GM12891 (cell line): ENCODE measurements around the gene DNAJC4.

Experiments
- DNase-seq: peaks from one replicate; pipeline ENCODE4 v3.0.0; 2011; ENCODE audit warnings: low spot score; ENCODE audit not compliant: insufficient read length
- FAIRE-seq: peaks from 2 replicates; lab custom pipeline; 2011; peaks lifted over from hg19 to GRCh38; lab: Jason Lieb, UNC
- PAX5 ChIP-seq: IDR thresholded peaks from 2 replicates; pipeline ENCODE4 v1.6.1; 2011; ENCODE audit warnings: low read length, moderate library complexity, mild to moderate bottlenecking; ENCODE audit not compliant: insufficient read depth, severe bottlenecking
- POLR2A ChIP-seq: IDR thresholded peaks from 2 replicates; pipeline ENCODE4 v1.6.1; 2011; ENCODE audit warnings: low read depth, low read length, control low read depth
- POLR2AphosphoS5 ChIP-seq: IDR thresholded peaks from 2 replicates; pipeline ENCODE4 v1.6.1; 2011; ENCODE audit warnings: low read depth, low read length, control low read depth
- POU2F2 ChIP-seq: IDR thresholded peaks from 2 replicates; pipeline ENCODE4 v1.6.1; 2011; ENCODE audit warnings: low read depth, mild to moderate bottlenecking, control low read depth, low read length, moderate library complexity
- SPI1 ChIP-seq: IDR thresholded peaks from 2 replicates; pipeline ENCODE4 v1.6.1; 2011; ENCODE audit warnings: low read depth, low read length, control low read depth
- TAF1 ChIP-seq: IDR thresholded peaks from 2 replicates; pipeline ENCODE4 v1.6.1; 2011; ENCODE audit warnings: low read depth, low read length, control low read depth

DNAJC4 gene

DNA sequence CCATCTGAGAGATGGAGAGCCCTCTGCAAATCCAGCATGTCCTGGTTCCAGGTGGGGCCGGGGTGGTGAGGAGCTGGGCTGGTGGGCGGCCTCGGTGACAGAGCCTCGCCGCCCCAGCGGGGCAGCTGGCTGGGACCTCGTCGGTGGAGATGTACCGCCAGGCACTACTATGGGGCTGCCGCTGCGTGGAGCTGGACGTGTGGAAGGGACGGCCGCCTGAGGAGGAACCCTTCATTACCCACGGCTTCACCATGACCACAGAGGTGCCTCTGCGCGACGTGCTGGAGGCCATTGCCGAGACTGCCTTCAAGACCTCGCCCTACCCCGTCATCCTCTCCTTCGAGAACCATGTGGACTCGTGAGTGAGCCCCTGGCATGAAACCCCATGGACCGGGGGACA lies 28.0 kb downstream of the DNAJC4 start:
- FAIRE-seq: no peak
- DNase-seq: no peak
- TF ChIP-seq TAF1: no peak
- TF ChIP-seq POLR2AphosphoS5: no peak
- no peak for TF ChIP-seq POU2F2
- TF ChIP-seq PAX5: no peak
- no peak for TF ChIP-seq SPI1
- TF ChIP-seq POLR2A: no peak

DNA sequence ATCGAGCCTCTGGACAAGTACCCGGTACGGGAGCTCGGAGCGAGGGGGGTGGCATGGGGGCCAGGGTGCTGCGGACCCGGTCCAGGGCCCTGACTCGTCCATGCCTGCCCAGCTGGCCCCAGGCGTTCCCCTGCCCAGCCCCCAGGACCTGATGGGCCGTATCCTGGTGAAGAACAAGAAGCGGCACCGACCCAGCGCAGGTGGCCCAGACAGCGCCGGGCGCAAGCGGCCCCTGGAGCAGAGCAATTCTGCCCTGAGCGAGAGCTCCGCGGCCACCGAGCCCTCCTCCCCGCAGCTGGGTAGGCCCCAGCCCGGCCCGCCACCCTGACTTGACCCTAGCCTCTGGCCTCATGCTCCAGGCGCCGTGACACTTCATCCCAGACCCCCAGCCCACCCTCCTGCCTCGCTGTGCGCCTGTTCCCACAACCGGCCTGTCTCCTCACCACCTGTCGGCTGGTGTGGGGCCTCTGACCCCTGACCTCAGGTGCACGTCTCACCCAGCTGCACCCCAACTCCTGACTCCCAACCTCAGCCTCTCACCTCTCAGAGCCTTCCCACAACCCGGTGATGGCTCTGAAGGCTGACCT lies 28.7 kb downstream of the DNAJC4 start:
- no peak for DNase-seq
- no peak for TF ChIP-seq TAF1
- no peak for TF ChIP-seq PAX5
- no peak for TF ChIP-seq SPI1
- no peak for TF ChIP-seq POLR2AphosphoS5
- no peak for TF ChIP-seq POLR2A
- no peak for TF ChIP-seq POU2F2
- no peak for FAIRE-seq

DNA sequence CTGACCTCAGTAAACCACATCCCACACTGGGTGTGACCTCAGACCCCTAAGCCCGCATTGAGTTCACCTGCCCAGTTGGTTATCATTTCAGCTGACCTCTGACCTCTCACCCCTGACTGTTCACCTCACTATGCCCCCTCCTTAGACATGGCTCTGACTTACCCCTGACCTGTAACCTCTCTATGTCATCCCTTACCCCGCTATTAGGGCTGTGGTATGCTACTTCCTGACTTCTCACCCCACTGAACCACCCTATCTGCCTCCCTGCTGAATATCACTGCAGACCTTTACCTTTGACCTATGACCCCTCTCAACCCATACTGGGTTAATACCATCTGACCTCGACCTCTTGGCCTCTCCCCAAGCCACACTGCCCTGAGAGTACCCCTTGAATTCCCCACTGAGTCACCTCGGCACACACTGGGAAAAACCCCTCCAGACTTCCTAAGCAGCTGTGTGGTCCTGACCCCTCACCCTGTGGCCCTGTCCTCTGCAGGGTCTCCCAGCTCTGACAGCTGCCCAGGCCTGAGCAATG lies 29.3 kb downstream of the DNAJC4 start:
- TF ChIP-seq TAF1 (no peak), POU2F2 (no peak), SPI1 (no peak), PAX5 (no peak), POLR2AphosphoS5 (no peak), POLR2A (no peak)
- DNase-seq (no peak), FAIRE-seq (no peak)

DNA sequence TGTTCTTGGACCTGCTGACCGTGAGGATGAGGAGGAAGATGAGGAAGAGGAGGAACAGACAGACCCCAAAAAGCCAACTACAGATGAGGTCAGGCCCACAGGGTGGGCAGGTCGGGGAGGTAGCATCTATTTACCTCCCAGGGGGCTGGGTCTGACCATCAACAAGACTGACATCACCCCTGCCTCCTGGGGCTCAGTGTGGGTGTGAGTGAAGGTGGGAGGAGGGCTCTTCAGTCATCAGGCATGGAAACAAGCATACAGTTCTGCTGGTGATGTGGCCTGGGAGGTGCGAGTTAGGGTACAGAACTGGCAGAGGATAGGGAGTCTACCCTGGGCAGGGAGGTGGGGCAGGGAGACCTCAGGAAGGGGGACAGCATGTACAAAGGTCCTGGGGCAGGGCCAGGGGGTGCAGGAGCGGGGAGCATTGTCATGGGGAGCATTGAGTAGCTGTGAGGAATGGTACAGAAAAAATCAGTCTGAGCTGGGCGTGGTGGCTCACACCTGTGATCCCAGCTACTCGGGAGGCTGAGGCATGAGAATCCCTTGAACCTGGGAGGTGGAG lies 29.9 kb downstream of the DNAJC4 start:
- DNase-seq (no peak), FAIRE-seq (no peak)
- no peak for TF ChIP-seq TAF1
- TF ChIP-seq SPI1: no peak
- TF ChIP-seq POLR2AphosphoS5: no peak
- no peak for TF ChIP-seq PAX5
- TF ChIP-seq POLR2A: no peak
- TF ChIP-seq POU2F2: no peak

DNA sequence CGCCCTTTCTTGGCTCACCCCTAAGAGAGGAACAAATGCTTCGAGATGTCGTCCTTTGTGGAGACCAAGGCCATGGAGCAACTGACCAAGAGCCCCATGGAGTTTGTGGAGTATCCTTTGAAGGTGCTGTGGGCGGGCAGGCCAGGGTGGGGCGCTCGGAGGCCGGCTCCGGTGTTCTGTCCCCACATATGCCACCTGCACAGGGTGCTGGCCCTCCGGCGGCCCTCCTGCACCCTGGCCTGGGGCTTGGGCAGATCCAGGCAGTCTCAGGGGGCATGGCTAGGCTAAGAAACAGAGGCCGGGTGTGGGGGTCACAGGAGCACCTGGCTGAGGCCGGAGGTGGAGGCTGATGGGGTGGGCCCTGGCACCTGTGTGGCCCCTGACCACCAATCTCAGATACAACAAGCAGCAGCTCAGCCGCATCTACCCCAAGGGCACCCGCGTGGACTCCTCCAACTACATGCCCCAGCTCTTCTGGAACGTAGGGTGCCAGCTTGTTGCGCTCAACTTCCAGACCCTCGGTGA lies 31.3 kb downstream of the DNAJC4 start:
- TF ChIP-seq TAF1 (no peak), POU2F2 (no peak), SPI1 (no peak), POLR2A (no peak), POLR2AphosphoS5 (no peak), PAX5 (no peak)
- no peak for DNase-seq
- no peak for FAIRE-seq

DNA sequence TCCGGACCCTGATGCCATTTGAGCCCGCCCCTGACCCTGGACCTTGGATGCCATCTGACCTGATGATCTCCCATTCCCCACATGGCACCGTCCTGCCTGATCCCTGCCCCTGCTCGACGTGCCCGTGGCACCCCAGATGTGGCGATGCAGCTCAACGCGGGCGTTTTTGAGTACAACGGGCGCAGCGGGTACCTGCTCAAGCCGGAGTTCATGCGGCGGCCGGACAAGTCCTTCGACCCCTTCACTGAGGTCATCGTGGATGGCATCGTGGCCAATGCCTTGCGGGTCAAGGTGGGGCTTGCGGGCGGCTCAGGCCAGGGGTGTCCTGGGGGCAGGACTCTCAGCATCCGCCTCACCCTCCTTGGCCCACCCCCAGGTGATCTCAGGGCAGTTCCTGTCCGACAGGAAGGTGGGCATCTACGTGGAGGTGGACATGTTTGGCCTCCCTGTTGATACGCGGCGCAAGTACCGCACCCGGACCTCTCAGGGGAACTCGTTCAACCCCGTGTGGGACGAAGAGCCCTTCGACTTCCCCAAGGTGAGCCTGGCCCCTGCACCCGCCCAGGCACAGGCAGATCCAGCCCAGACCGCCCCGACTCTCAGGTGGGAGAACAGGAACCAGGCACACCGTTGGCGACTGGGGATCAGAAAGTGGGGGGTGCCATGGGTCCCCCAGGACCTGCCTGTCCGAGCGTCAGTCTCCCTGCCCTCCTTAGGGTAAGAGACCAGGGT lies 32.1 kb downstream of the DNAJC4 start:
- TF ChIP-seq TAF1 (no peak), POLR2AphosphoS5 (no peak), POU2F2 (no peak), POLR2A (no peak), PAX5 (no peak), SPI1 (no peak)
- no peak for DNase-seq
- no peak for FAIRE-seq

DNA sequence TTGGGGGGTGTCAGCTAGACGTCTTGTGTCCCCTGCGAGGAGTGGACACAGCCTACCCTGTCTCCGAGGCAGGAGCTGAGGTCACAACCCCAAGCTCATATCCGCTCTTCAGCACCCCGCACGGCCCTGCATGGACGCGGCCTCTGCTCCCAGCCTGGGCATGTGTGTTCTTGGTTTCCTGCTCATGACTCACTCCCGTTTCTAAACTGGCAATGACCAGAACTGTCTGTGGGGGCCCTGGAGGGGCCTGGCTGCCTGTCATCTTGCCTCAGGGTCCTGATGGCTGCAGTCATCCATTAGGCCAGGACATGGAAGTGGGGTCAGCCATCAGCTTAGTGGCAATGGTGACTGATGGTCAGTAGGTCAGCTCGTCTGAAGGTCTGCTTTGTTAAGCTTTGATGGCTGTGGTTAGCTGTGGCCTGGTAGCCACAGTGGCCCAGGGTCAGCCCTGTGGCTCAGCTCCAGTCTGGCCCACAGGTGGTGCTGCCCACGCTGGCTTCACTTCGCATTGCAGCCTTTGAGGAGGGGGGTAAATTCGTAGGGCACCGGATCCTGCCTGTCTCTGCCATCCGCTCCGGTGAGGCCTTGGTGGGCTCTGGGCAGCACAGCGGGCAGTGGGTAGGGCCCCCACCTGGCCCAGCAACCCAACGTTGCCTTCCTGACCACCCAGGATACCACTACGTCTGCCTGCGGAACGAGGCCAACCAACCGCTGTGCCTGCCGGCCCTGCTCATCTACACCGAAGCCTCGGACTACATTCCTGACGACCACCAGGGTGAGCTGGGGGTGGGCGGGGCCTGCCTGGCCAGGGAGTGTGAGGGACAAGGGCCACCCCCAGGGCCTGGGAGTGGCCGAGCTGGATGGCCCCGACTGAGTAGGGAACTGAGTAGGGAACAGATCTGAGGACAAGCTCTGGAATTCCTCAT lies 32.9 kb downstream of the DNAJC4 start:
- DNase-seq (no peak), FAIRE-seq (no peak)

DNA sequence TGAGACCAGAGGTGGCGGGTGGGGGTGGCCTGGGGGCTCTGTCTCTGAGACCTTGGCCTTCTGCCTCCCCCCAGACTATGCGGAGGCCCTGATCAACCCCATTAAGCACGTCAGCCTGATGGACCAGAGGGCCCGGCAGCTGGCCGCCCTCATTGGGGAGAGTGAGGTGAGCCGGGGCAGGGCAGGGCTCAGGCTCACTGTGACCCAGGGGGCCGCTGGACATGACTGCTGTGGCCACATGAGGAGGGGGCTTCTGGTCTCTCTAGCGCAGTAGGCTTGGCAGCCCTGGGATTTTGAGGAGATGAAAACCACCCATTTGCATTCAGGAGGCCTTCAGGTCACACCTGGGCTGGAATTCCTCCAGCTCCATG lies 33.6 kb downstream of the DNAJC4 start:
- TF ChIP-seq SPI1 (no peak), POLR2AphosphoS5 (no peak), POLR2A (no peak), TAF1 (no peak), POU2F2 (no peak), PAX5 (no peak)
- DNase-seq (no peak), FAIRE-seq (no peak)

More for the DNA sequence above, 32.9 kb downstream of the DNAJC4 start:
- TF ChIP-seq TAF1 (no peak), SPI1 (no peak), POLR2AphosphoS5 (no peak), POU2F2 (no peak), PAX5 (no peak), POLR2A (no peak)
